Endothelial cell (in vitro differentiated cells): ENCODE results near the gene ECM1. TPM values are rescaled to one million over a fixed set of nuclear protein-coding genes. Genes with fewer than 3 reads are reported as not detected.

Experiments
- DNase-seq: peaks from one replicate; pipeline ENCODE4 v3.0.0; 2021; ENCODE audit warnings: low spot score
- H3K27ac Mint-ChIP-seq: one replicate; pipeline ENCODE4 v1.8.0; 2021; ENCODE audit warnings: mixed read lengths, inconsistent platforms; ENCODE audit not compliant: unreplicated experiment
- H3K27me3 Mint-ChIP-seq: one replicate; pipeline ENCODE4 v1.8.0; 2021; ENCODE audit warnings: mild to moderate bottlenecking, moderate library complexity, mixed read lengths, inconsistent platforms; ENCODE audit not compliant: unreplicated experiment
- H3K36me3 Mint-ChIP-seq: one replicate; pipeline ENCODE4 v1.8.0; 2021; ENCODE audit warnings: mild to moderate bottlenecking, low read depth, mixed read lengths, inconsistent platforms; ENCODE audit not compliant: unreplicated experiment
- H3K4me1 Mint-ChIP-seq: one replicate; pipeline ENCODE4 v1.8.0; 2021; ENCODE audit warnings: mild to moderate bottlenecking, mixed read lengths, inconsistent platforms; ENCODE audit not compliant: unreplicated experiment
- H3K4me3 Mint-ChIP-seq: one replicate; pipeline ENCODE4 v1.8.0; 2021; ENCODE audit warnings: mild to moderate bottlenecking, mixed read lengths, inconsistent platforms; ENCODE audit not compliant: unreplicated experiment
- H3K9me3 Mint-ChIP-seq: one replicate; pipeline ENCODE4 v1.8.0; 2021; ENCODE audit warnings: mixed read lengths, inconsistent platforms; ENCODE audit not compliant: unreplicated experiment
- total RNA-seq: library from RNA; stranded (reverse); fragmentation: NEBNext Ultra II Directional; extraction: Animal tissue kit (Norgen Biotek cat#: 25700); gene quantifications from one replicate; pipeline ENCODE4 v1.2.1, GENCODE V29; 2021; ENCODE audit not compliant: unreplicated experiment
- TF ChIP-seq, protein P1 (sequence below): fragments of 200-600 bp; sonication (generic); IDR thresholded peaks from one replicate; pipeline ENCODE4 v1.5.0; 2021; ENCODE audit warnings: antibody characterized with exemption; ENCODE audit not compliant: unreplicated experiment

Gene ECM1
- total RNA-seq, 1 donor from 2014 or later, result 637 TPM

DNA sequence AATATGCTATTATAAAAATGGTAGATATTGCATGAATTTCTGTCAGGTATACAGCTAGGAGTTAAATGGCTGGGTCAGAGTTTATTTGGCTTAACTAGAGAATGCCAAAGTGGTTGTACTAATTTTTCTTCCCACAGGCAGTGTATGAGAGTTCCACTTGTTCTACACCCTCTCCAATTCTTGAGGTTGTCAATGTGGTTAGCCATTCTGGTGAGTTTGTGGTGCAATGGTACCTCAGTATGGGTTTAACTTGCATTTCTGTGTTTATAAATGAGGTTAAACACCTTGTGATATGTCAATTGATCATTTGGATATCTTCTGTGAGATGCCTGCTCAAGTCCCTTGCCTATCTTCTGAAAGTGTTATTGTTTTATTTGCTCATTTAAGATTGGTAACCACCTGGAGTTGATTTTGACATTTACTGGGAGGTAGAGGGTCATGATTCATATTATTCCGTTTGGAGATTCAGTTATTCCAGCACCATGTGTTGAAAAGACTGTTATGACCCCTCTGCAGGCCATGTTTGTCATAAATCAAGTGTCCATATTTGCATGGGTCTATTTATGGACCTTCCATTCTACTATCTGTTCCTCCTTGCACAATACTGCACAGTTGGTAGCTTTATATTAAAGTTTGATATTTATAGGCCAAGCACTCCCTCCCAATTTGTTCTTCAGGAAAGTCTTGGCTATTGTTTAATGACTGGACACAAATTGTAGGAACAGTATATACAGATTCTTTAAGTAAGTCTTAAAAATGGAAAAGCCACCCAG is 13.5 kb downstream of the ECM1 start:
- Mint-ChIP-seq H3K36me3 (no peaks in the 10 kb centered on the region), H3K9me3 (no peaks in the 10 kb centered on the region), H3K4me3 (no peak overlapping the region), H3K27ac (no peak overlapping the region), H3K27me3 (peaks cover 2% of the 10 kb centered on the region), H3K4me1 (peaks cover 8% of the 10 kb centered on the region)
- TF ChIP-seq, protein P1, sequence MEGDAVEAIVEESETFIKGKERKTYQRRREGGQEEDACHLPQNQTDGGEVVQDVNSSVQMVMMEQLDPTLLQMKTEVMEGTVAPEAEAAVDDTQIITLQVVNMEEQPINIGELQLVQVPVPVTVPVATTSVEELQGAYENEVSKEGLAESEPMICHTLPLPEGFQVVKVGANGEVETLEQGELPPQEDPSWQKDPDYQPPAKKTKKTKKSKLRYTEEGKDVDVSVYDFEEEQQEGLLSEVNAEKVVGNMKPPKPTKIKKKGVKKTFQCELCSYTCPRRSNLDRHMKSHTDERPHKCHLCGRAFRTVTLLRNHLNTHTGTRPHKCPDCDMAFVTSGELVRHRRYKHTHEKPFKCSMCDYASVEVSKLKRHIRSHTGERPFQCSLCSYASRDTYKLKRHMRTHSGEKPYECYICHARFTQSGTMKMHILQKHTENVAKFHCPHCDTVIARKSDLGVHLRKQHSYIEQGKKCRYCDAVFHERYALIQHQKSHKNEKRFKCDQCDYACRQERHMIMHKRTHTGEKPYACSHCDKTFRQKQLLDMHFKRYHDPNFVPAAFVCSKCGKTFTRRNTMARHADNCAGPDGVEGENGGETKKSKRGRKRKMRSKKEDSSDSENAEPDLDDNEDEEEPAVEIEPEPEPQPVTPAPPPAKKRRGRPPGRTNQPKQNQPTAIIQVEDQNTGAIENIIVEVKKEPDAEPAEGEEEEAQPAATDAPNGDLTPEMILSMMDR, result no peak
- DNase-seq, result no peak

GRCh38 chr1:150525348-150525747 is 17.4 kb downstream of the ECM1 start:
- Mint-ChIP-seq H3K4me1 (peaks cover 3% of the 10 kb centered on the region), H3K27me3 (no peaks in the 10 kb centered on the region), H3K9me3 (no peaks in the 10 kb centered on the region), H3K36me3 (no peaks in the 10 kb centered on the region), H3K27ac (no peak overlapping the region), H3K4me3 (no peak overlapping the region)
- TF ChIP-seq, protein P1, result no peak
- no peak for DNase-seq

- TF ChIP-seq, protein P1, result no peak
- no peaks in the 10 kb centered on the region for H3K9me3 Mint-ChIP-seq
- no peak overlapping the region for H3K4me3 Mint-ChIP-seq
- H3K27me3 Mint-ChIP-seq, result no peaks in the 10 kb centered on the region
- peaks cover 8% of the 10 kb centered on the region for H3K36me3 Mint-ChIP-seq
- no peak overlapping the region for H3K27ac Mint-ChIP-seq
- no peak for DNase-seq
- H3K4me1 Mint-ChIP-seq, result peaks cover 3% of the 10 kb centered on the region
Observed at GRCh38 chr1:150528196-150528595, 20.3 kb downstream of the ECM1 start.

GRCh38 chr1:150529017-150529416 is 21.1 kb downstream of the ECM1 start:
- peaks cover 8% of the 10 kb centered on the region for H3K36me3 Mint-ChIP-seq
- no peaks in the 10 kb centered on the region for H3K9me3 Mint-ChIP-seq
- TF ChIP-seq, protein P1, result no peak
- no peaks in the 10 kb centered on the region for H3K4me1 Mint-ChIP-seq
- no peak for DNase-seq
- peak overlapping the region; percentile 54 for H3K27ac Mint-ChIP-seq
- H3K27me3 Mint-ChIP-seq, result no peaks in the 10 kb centered on the region
- no peak overlapping the region for H3K4me3 Mint-ChIP-seq

DNA sequence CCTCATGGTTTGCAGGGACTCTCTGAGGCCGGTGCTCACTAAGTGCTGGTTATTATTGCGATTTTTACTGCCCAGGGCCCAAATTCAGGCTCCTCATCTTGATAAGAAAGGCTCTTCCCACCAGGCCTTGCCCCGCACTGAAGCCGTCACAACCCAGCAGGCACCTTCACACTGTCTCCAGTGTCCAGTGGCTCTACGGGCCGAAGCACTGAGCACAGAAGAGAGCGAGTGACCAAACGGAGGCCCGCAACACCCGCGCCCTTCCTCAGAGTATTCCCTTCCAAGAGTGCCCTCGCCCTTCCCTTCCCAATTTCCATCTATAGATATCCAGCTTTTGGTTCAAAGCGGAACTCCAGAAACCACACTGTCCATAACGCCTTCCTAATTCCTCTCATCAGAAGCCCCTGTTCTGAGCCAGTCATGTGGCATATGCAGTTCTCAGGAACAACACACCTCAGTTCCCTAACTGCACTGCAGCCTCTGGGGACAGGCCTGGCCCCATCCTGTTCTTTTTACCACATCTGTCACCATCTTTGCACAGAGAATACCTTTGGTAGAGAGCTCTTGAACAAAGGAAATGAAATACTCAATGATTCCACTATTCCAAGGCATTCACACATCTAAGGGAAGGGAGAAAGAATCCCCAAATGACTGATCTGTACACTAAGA is 22.7 kb downstream of the ECM1 start:
- DNase-seq, result no peak
- peaks cover 4% of the 10 kb centered on the region for H3K4me1 Mint-ChIP-seq

More for the DNA sequence above, 22.7 kb downstream of the ECM1 start:
- Mint-ChIP-seq H3K27me3 (no peaks in the 10 kb centered on the region), H3K27ac (no peak overlapping the region), H3K36me3 (peaks cover 8% of the 10 kb centered on the region), H3K4me3 (peak overlapping the region; percentile 6), H3K9me3 (no peaks in the 10 kb centered on the region)
- TF ChIP-seq, protein P1, result no peak
